ENCODE results near the gene LRRIQ3. TPM values are rescaled to one million over a fixed set of nuclear protein-coding genes. Genes with fewer than 3 reads are reported as not detected.
A peak's percentile ranks its signal among the peaks of the same experiment; 100 is the strongest.

Gene LRRIQ3
- total RNA-seq, 1 experiment from 2014 or later, result 0.63 TPM

- Mint-ChIP-seq H3K27ac (ENCODE audit: low read depth, unreplicated experiment) (no peak overlapping the region), H3K4me3 (ENCODE audit: unreplicated experiment) (no peak overlapping the region), H3K36me3 (ENCODE audit: insufficient read depth, unreplicated experiment) (peaks cover 6% of the 10 kb centered on the region), H3K27me3 (ENCODE audit: insufficient read depth, unreplicated experiment) (no peaks in the 10 kb centered on the region), H3K9me3 (ENCODE audit: unreplicated experiment) (no peaks in the 10 kb centered on the region), H3K4me1 (ENCODE audit: insufficient read depth, unreplicated experiment) (peaks cover 5% of the 10 kb centered on the region)
- intact Hi-C loops (cut with micrococcal nuclease), result loop anchor here (10.0 kb wide), 1 partner anchor 459 kb away; no protein-coding TSS in a partner anchor
- CTCF ChIA-PET, result interaction anchor here (0.7 kb wide), 1 partner anchor 331 kb away, joined by 3 read pairs; no protein-coding TSS in a partner anchor
- no peak for TF ChIP-seq CTCF (IDR thresholded peaks at IDR 0.05; ENCODE audit: unreplicated experiment)
- no peak for DNase-seq (ENCODE audit: unreplicated experiment)
- POLR2A ChIA-PET, result no interaction called here
- no TSS peak for BruUV-seq (replicated peaks)
These were observed 192.4 kb downstream of the LRRIQ3 start for GRCh38 chr1:74005533-74005932.

GRCh38 chr1:74003806-74004205 is 194.2 kb downstream of the LRRIQ3 start:
- intact Hi-C loops (cut with micrococcal nuclease), result loop anchor here (10.0 kb wide), 1 partner anchor 461 kb away; no protein-coding TSS in a partner anchor
- no peak overlapping the region for H3K4me3 Mint-ChIP-seq (ENCODE audit: unreplicated experiment)
- H3K27me3 Mint-ChIP-seq (ENCODE audit: insufficient read depth, unreplicated experiment), result no peaks in the 10 kb centered on the region
- H3K36me3 Mint-ChIP-seq (ENCODE audit: insufficient read depth, unreplicated experiment), result no peaks in the 10 kb centered on the region
- POLR2A ChIA-PET, result no interaction called here
- CTCF ChIA-PET, result interaction anchor here (0.6 to 0.8 kb wide), 5 partner anchors 25 to 917 kb away, joined by 3 read pairs; no protein-coding TSS in a partner anchor
- no peak for TF ChIP-seq CTCF (IDR thresholded peaks at IDR 0.05; ENCODE audit: unreplicated experiment)
- peaks cover 5% of the 10 kb centered on the region for H3K4me1 Mint-ChIP-seq (ENCODE audit: insufficient read depth, unreplicated experiment)
- BruUV-seq (replicated peaks), result no TSS peak
- H3K9me3 Mint-ChIP-seq (ENCODE audit: unreplicated experiment), result no peaks in the 10 kb centered on the region
- H3K27ac Mint-ChIP-seq (ENCODE audit: low read depth, unreplicated experiment), result no peak overlapping the region
- DNase-seq (ENCODE audit: unreplicated experiment), result no peak

- Mint-ChIP-seq H3K4me1 (ENCODE audit: insufficient read depth, unreplicated experiment) (no peaks in the 10 kb centered on the region), H3K27ac (ENCODE audit: low read depth, unreplicated experiment) (no peak overlapping the region), H3K4me3 (ENCODE audit: unreplicated experiment) (no peak overlapping the region), H3K9me3 (ENCODE audit: unreplicated experiment) (no peaks in the 10 kb centered on the region), H3K27me3 (ENCODE audit: insufficient read depth, unreplicated experiment) (no peaks in the 10 kb centered on the region), H3K36me3 (ENCODE audit: insufficient read depth, unreplicated experiment) (no peaks in the 10 kb centered on the region)
- peak; percentile 36 for TF ChIP-seq CTCF (IDR thresholded peaks at IDR 0.05; ENCODE audit: unreplicated experiment)
- no TSS peak for BruUV-seq (replicated peaks)
- intact Hi-C loops (cut with micrococcal nuclease), result loop anchor here (1.0 to 10.0 kb wide), 3 partner anchors 158 to 686 kb away; no protein-coding TSS in a partner anchor
- peak; percentile 40 for DNase-seq (ENCODE audit: unreplicated experiment)
- ChIA-PET CTCF (interaction anchor here (0.5 to 4.1 kb wide), 13 partner anchors 9 to 1396 kb away, joined by 3 to 19 read pairs (median 3); no protein-coding TSS in a partner anchor), POLR2A (no interaction called here)
These were observed 199.5 kb downstream of the LRRIQ3 start for GRCh38 chr1:73998348-73998959.

GRCh38 chr1:73980324-73981040 is 217.5 kb downstream of the LRRIQ3 start:
- H3K9me3 Mint-ChIP-seq (ENCODE audit: unreplicated experiment), result no peaks in the 10 kb centered on the region
- no peaks in the 10 kb centered on the region for H3K4me1 Mint-ChIP-seq (ENCODE audit: insufficient read depth, unreplicated experiment)
- H3K36me3 Mint-ChIP-seq (ENCODE audit: insufficient read depth, unreplicated experiment), result no peaks in the 10 kb centered on the region
- TF ChIP-seq CTCF (IDR thresholded peaks at IDR 0.05; ENCODE audit: unreplicated experiment), result no peak
- no TSS peak for BruUV-seq (replicated peaks)
- H3K4me3 Mint-ChIP-seq (ENCODE audit: unreplicated experiment), result no peak overlapping the region
- DNase-seq (ENCODE audit: unreplicated experiment), result no peak
- H3K27ac Mint-ChIP-seq (ENCODE audit: low read depth, unreplicated experiment), result no peak overlapping the region
- CTCF ChIA-PET, result no interaction called here
- H3K27me3 Mint-ChIP-seq (ENCODE audit: insufficient read depth, unreplicated experiment), result no peaks in the 10 kb centered on the region
- intact Hi-C loops (cut with micrococcal nuclease), result no loop called here
- POLR2A ChIA-PET, result no interaction called here
